Pancreas (tissue), 10 donors: Measurements from ENCODE around the gene SESN1. TPM values are rescaled to one million over a fixed set of nuclear protein-coding genes. Genes with fewer than 3 reads are reported as not detected.

Experiments used
- ATAC-seq, 4 donors: fragments of 200-7000 bp; cut with Tn5 transposase; one replicate each; pipeline versions ENCODE4 v1.8.0 to v1.9.1; 2020; ENCODE audit warnings: mild to moderate bottlenecking in 4 of 4, moderate library complexity in 4 of 4
- DNase-seq, 6 donors: peaks; one replicate each; pipeline ENCODE4 v3.0.0-alpha.2; 2020
- FAIRE-seq: peaks from 2 replicates; lab custom pipeline; 2012; peaks lifted over from hg19 to GRCh38; lab: Jason Lieb, UNC
- H3K27ac ChIP-seq, 4 donors: fragments of 200-600 bp; sonication (generic); 1 replicate in 3 of 4; 2 replicates in 1 of 4; pipeline versions ENCODE4 v1.5.0 to v1.8.0; 2020
- H3K27me3 ChIP-seq, 4 donors: fragments of 200-600 bp; one replicate each; pipeline ENCODE4 v1.8.0; 2021
- H3K36me3 ChIP-seq, 3 donors: fragments of 200-600 bp; sonication (generic) in 1 of 3; one replicate each; pipeline versions ENCODE4 v1.5.0 to v1.8.0; 2020 to 2021
- H3K4me1 ChIP-seq, 3 donors: fragments of 200-600 bp; one replicate each; pipeline ENCODE4 v1.8.0; 2021
- H3K4me3 ChIP-seq, 4 donors: fragments of 200-600 bp; sonication (generic) in 2 of 4; one replicate each; pipeline versions ENCODE4 v1.5.0 to v1.8.0; 2020 to 2021
- H3K9me3 ChIP-seq, 4 donors: fragments of 200-600 bp; one replicate each; pipeline ENCODE4 v1.8.0; 2021
- CTCF ChIP-seq, 4 donors: fragments of 200-600 bp; sonication (generic) in 3 of 4; IDR thresholded peaks; one replicate each; pipeline versions ENCODE4 v1.5.0 to v1.8.0; 2021; ENCODE audit warnings: antibody characterized with exemption in 4 of 4
- WGBS, 2 donors: extraction: QIAGEN DNeasy Blood & Tissue Kit; methylation state at CpG; one replicate each; pipeline ENCODE4 v1.1.7; 2013; 5-methylcytosine and 5-hydroxymethylcytosine counted together
- intact Hi-C, 3 donors: fragments of 100-400 bp; cut with DNase I; formaldehyde crosslinking; loops; one replicate each; pipeline versions ENCODE4 v1.11.1 to v1.14.2; 2022
- polyA plus RNA-seq, 2 donors: library from polyadenylated mRNA; stranded (reverse); fragments of 200-250 nt; gene quantifications; one replicate each; pipeline ENCODE4 v1.2.3, GENCODE V29; 2013
- total RNA-seq, 6 donors: library from RNA; stranded (reverse); fragmentation: NEBNext Ultra II Directional in 4 of 6; extraction: Animal tissue kit (Norgen Biotek cat#: 25700) in 4 of 6; gene quantifications; one replicate each; pipeline versions ENCODE4 v1.2.1 to v1.2.4, GENCODE V29; 2021 to 2023
- donor health status: healthy with polysubstance abuse.
- donor health status: DM: no; HTN: no; CAD: no; lungs with moderate emphysema.
- donor health status: DM: no; HTN: no; CAD: no.
- donor health status: control.
- donor health status: control.
- donor health status: Bipolar disorder and iron deficiency.
- donor health status: DM: yes; HTN: yes; CAD: no.
- donor health status: DM: no; HTN: no; CAD: no.
- donor health status: DM: no; HTN: no; CAD: no.
- donor health status: DM: yes; HTN: yes; CAD: no.

Gene SESN1
- total and polyA plus RNA-seq, 8 donors: 8.5 to 22.4 (median 16.8) TPM

DNA sequence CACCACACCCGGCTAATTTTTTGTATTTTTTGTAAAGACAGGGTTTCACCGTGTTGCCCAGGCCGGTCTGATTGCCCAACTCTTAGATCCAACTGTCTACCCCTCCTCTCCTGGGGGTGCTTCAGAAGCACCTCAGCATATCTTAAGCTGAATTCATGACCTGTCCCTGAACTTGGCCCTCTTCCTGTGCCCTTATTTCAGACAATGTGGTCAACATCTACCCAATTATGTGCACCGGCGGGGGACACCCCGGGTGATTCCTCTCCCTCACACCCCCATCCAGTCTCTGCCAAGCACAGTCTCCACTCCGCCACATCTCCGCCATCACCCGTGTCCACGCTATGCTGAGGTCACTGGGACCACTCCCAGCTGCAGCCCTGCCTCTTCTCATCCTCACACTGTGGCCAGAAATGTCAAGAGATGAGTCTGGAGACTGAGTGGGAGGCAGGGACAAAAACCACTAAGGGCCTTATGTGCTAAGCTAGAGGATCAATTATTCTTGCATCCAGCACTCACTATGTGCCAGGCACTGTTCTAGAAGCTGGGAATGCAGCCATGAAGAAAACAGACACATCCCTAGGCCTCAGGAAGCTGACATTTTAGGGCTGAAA, 134.6 kb downstream of the SESN1 start:
- Histone ChIP-seq H3K9me3 (no peaks in the 10 kb centered on the region), H3K4me3 (no peak overlapping the region), H3K27me3 (no peaks in the 10 kb centered on the region), H3K4me1 (no peaks in the 10 kb centered on the region), H3K36me3 (no peaks in the 10 kb centered on the region), H3K27ac (no peak overlapping the region)
- TF ChIP-seq CTCF (IDR thresholded peaks at IDR 0.05): no peak
- peak in 3 of 4 donors; percentile 35 to 46 (median 42) for ATAC-seq
- intact Hi-C loops: no loop called here
- DNase-seq: no peak
- FAIRE-seq: no peak
- WGBS, 2 donors: 81 to 89% methylated on average over 10 of the region's 10 CpGs

DNA sequence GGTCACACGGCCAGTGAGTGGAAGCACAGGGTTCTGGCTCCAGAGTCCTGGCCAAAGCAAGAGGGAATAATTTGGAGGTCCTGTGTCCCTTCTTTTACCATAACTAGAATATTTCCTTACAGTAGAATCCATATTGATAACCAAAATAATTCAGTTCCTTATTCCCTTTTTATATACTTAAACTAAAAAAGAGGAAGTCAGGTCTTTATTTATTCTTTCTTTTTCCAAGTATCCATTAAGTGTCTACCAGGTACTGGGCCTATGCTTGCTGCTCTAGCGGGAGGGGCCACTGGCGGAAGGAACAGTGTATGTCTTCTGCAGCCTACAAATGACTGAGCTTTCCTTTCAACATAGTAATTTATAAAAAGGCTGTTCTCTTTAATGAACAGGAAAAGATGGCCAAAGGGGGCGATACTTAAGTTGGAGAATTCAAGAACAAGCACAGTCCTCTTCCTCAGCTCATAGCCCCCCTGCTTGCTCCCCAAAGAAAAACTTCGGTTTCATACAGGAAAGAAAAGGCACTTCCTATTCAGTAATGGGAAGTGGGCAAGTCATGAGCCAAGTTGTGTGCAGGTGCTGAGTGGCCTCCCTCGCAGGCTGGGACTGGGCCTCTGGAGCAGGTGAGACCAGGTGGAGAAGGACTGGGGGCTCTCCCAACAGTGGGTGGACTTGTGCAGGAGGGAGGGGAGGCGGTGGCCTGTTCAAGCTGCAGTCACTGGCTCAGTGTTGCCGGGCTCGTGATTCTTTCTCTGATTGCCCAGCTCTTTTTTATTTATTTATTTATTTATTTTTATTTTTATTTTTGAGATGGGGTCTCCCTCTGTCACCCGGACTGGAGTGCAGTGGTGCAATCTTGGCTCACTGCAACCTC, 135.5 kb downstream of the SESN1 start:
- WGBS, 2 donors: 86 to 87% methylated on average over 10 of the region's 10 CpGs
- Histone ChIP-seq H3K4me1 (no peaks in the 10 kb centered on the region), H3K36me3 (no peaks in the 10 kb centered on the region), H3K27ac (no peak overlapping the region), H3K27me3 (no peaks in the 10 kb centered on the region), H3K4me3 (no peak overlapping the region), H3K9me3 (no peaks in the 10 kb centered on the region)
- no peak for FAIRE-seq
- intact Hi-C loops: no loop called here
- TF ChIP-seq CTCF (IDR thresholded peaks at IDR 0.05): no peak
- ATAC-seq: peak in 1 of 4 donors; percentile 14
- DNase-seq: no peak

DNA sequence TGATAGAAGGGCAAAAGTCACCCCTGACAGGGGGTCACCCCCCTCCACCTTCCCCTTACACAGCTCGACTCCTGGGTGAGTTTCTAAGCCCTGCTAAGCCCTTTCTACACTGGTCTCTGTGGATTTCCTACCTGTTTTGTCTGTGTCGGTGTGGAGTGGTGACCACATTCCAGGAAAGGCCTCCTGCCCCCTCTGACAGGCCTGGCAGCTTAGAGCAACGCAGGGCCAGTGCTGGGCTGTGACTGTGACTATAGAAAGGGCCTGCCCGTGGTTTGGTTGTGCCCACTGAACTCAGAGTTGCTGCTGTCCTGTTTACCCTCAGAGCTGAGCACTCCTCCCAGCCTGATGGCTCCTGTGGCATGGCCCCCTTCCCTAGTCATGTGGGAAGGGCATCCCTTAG, 137.4 kb downstream of the SESN1 start:
- H3K27ac ChIP-seq: no peak overlapping the region
- H3K4me3 ChIP-seq: no peak overlapping the region
- no peaks in the 10 kb centered on the region for H3K36me3 ChIP-seq
- H3K27me3 ChIP-seq: no peaks in the 10 kb centered on the region
- H3K4me1 ChIP-seq: no peaks in the 10 kb centered on the region
- intact Hi-C loops: no loop called here
- no peaks in the 10 kb centered on the region for H3K9me3 ChIP-seq
- WGBS, 2 donors: 82 to 85% methylated on average over 4 of the region's 4 CpGs
- ATAC-seq: no peak
- no peak for FAIRE-seq
- no peak for DNase-seq
- TF ChIP-seq CTCF (IDR thresholded peaks at IDR 0.05): no peak

- Histone ChIP-seq H3K9me3 (no peaks in the 10 kb centered on the region), H3K4me3 (no peak overlapping the region), H3K36me3 (no peaks in the 10 kb centered on the region), H3K4me1 (no peaks in the 10 kb centered on the region), H3K27me3 (no peaks in the 10 kb centered on the region), H3K27ac (no peak overlapping the region)
- FAIRE-seq (no peak), ATAC-seq (no peak), DNase-seq (no peak)
- 83 to 85% methylated on average over 15 of the region's 15 CpGs for WGBS, 2 donors
- TF ChIP-seq CTCF (IDR thresholded peaks at IDR 0.05): no peak
- intact Hi-C loops: no loop called here
These were observed 139.2 kb downstream of the SESN1 start for GRCh38 chr6:108955329-108955949.
